HG02981 (cell line): ENCODE data around the gene CCN5.
"Not testable (repeated sequence)": the region's sequence is repeated elsewhere in the genome, so short reads cannot be mapped to it uniquely, and the experiment has no call there.

ENCODE experiments used
- ATAC-seq: cut with Tn5 transposase; IDR thresholded peaks from one replicate; pipeline ENCODE4 v1.9.1; 2021; ENCODE audit warnings: mild to moderate bottlenecking, moderate library complexity; ENCODE audit not compliant: unreplicated experiment

The CCN5 gene

GRCh38 chr20:44714701-44715498 lies at the start of gene CCN5:
CCN5 (plus strand) TSS chr20:44715369; CDS start chr20:44715391, 22 bp downstream.
- ATAC-seq = no peak

DNA sequence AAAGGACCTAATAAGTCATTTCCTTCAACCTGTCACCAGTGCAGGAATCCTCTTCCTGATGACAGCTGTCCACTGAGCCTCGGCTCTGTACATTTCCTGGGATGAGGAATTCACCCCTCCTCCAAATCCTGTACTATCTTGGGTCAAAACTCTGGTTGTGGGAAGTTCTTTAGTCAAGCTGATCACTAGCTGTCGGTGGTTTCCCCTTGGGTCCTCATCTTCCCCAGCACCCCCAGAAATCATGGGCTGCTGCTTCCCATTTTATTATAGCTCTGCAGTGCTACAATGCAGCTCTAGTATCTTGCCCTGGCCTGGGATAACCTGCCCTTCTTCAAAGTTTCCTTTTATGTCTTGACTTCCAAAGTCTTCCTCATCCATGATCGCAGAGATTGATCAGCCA lies 49.1 kb upstream of the CCN5 start:
- ATAC-seq = no peak

GRCh38 chr20:44670851-44671250 lies 44.3 kb upstream of the CCN5 start:
- ATAC-seq = not testable (repeated sequence)

GRCh38 chr20:44671541-44671940 lies 43.6 kb upstream of the CCN5 start:
- ATAC-seq = peak; percentile 45

- not testable (repeated sequence) for ATAC-seq
Measured at GRCh38 chr20:44672318-44672902, 42.8 kb upstream of the CCN5 start.

DNA sequence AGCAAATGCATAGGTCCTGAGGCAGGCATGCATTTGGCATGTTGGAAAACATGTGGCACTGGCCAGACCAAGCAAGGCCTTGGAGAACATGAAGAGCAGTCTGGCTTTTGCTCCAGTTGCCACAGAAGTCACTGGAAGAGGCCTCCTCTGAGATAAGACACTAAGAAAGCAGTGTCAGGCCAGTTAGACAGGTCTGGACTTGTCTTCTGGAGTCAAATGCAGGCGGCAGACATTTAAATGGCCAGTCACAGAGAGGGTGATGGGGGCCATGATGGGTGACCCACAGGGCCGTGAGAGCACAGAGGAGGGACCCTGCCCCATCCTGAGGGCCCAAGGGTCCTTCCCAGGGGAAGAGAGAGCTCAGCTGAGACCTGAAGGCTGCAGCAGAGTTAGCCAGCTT lies 36.9 kb upstream of the CCN5 start:
- no peak for ATAC-seq

DNA sequence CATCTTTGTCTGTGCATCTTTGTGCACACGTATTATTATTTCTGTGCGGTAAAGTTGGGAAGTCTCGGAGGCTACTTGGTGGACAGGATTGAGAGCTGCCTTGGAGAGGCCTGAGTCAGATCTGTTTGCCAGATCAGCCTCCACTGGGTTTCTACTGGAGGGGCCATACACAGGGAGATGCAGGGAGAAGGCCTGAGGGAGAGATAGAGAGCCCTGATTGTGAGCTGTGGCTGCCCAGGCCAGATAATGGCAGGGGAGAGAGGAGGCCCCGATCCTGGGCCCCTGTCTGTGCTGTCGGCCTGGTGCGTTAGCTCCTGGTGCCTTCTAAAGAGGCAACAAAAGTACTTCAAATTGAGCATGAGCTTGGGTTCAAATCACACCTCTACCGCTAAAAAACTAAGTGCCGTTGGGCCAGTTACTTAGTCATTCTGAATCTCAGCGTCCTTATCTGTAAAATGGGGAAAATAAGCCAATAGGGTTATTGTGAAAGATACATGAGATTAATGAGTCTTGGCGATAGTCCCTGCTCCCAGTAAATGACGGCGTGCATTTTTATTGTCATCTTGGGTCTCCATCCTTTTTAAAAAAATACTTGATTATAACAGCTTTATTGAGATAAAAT lies 36.1 kb upstream of the CCN5 start:
- no peak for ATAC-seq

- no peak for ATAC-seq
Measured at GRCh38 chr20:44681796-44682566, 33.2 kb upstream of the CCN5 start.

DNA sequence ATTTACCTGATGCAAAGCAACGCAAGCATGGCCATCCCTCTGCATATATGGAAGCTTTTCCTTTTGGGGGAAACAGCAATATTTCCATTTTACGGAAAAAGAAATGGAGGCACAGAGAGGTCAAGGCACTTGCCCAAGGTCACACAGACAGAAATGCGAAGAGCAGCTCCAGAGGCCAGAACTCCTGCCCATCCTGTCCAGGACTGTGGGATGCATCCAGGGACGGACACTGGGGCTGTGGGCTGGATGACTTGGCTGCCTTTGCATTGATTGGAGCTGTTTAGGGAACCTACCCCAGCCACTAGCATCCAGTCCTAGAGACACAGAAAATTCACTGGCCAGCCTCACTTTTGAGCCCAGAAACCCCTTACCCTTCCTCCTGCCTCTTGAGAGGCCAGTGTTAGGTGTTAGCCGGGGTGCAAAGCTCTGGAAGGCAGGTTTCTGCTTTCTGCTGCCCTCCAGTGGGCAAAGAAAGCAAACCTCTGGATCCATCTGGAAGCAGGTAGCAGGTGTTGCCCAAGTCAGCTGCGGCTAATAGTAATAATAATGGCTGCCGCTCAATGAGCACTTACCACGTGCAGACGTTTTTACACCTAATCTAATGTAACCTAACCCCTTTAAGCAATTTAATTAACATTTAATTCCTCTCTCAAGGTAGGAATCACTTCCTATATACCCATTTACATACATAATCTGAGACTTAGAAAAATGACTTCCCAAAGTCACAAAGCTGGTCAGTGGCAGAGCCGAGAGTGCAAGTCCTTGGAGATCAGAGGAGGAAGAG lies 31.7 kb upstream of the CCN5 start:
- no peak for ATAC-seq

DNA sequence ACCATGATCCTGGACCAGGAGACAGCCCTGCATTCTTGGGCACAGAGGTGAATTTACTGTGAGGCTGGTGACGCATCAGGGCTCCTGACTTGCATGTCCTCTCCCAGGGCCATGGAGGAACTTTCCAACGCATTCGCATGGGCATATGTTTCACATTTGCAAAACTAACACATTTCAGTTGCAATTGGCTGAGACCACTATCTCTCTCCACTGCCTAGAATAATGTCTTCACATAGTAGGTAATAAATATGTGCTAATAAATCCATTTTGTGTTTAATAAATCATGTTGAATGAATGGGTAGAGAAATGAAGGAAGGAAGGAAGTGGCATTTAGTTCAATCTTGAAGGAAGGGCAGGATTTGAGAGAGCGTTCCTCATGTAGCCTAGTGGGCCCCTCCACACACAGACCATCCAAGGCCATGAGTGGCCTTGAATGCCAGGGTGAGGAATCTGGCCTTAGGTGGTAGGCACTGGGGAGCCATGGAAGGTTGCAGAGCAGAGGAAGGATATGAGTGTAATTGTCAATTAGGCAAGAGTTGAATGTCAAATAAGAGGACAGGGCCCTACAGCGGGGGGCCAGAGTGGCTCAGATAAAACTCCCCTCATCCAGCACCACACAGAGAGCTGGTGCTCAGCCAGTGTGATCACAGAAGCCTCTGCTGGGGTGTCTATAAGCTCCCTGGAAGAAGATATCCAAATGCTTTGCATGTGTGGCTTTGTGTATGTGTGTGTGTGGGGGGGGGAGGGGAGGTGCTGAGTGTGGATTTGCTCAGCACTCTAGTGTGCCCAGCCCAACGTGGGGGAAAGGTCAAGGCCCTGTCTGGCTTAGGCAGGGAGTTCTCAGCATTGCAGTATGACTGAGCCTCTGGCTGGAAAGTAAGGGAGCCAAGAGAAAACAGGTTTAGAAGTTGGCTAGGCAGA lies 30.9 kb upstream of the CCN5 start:
- ATAC-seq = no peak

DNA sequence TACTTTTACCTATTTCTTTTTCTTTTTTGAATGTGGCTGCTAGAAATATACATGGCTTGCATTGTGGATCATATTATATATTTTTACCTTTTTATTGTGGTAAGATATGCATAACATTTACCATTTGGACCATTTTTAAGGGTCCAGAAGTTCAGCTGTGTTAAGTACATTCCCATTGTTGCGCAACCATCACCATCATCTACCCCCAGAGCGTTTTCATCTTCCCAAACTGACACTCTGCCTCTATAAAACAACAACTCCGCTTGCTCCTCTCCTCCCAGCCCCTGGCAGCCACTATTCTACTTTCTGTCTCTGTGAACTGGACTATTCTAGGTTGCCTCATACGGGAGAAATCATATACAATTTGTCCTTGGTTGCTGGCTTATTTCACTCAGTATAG lies 28.2 kb upstream of the CCN5 start:
- ATAC-seq = no peak

GRCh38 chr20:44688053-44688625 lies 27.0 kb upstream of the CCN5 start:
- ATAC-seq = no peak

- ATAC-seq = no peak
Measured at GRCh38 chr20:44689809-44690208, 25.4 kb upstream of the CCN5 start.

GRCh38 chr20:44690781-44691423 lies 24.3 kb upstream of the CCN5 start:
- no peak for ATAC-seq

- ATAC-seq = no peak
Measured at GRCh38 chr20:44691424-44692423, 23.4 kb upstream of the CCN5 start.

GRCh38 chr20:44692932-44693480 lies 22.2 kb upstream of the CCN5 start:
- no peak for ATAC-seq

GRCh38 chr20:44693627-44694026 lies 21.5 kb upstream of the CCN5 start:
- no peak for ATAC-seq
